ENCODE results near the gene MUSK.

- TF ChIP-seq GATA2 (IDR thresholded peaks at IDR 0.05; ENCODE audit: low read depth, low read length), result no peak
- no peak for TF ChIP-seq GATA3 (IDR thresholded peaks at IDR 0.05; ENCODE audit: low read depth, low read length)
These were observed 33.0 kb upstream of the MUSK start for GRCh38 chr9:110635589-110635988.

Measured in SH-SY5Y (cell line).